Loucy (cell line): Measurements from ENCODE around the gene MPDU1.

Source experiments
- H2AFZ ChIP-seq: fragments of 200-600 bp; sonication (generic); 2 replicates; pipeline ENCODE4 v1.6.0; 2016; ENCODE audit warnings: antibody characterized with exemption, mild to moderate bottlenecking, low read length, moderate library complexity
- H3F3A ChIP-seq: fragments of 200-600 bp; 2 replicates; pipeline ENCODE4 v1.6.0; 2016; ENCODE audit warnings: antibody characterized with exemption, low read depth, mild to moderate bottlenecking
- H3K27me3 ChIP-seq: fragments of 200-600 bp; sonication (generic); 2 replicates; pipeline ENCODE4 v1.6.1; 2014; ENCODE audit warnings: low read length, mild to moderate bottlenecking; ENCODE audit not compliant: insufficient read depth, poor library complexity, severe bottlenecking
- H3K36me3 ChIP-seq: fragments of 200-600 bp; sonication (generic); 2 replicates; pipeline ENCODE4 v1.6.1; 2016; ENCODE audit warnings: low read length; ENCODE audit not compliant: insufficient read depth
- H3K4me1 ChIP-seq: fragments of 200-600 bp; sonication (generic); 2 replicates; pipeline ENCODE4 v1.5.1; 2014; ENCODE audit warnings: low read length, mild to moderate bottlenecking; ENCODE audit not compliant: insufficient read depth, poor library complexity, severe bottlenecking
- H3K4me2 ChIP-seq: fragments of 200-600 bp; sonication (generic); 2 replicates; pipeline ENCODE4 v1.6.0; 2014; ENCODE audit warnings: antibody characterized with exemption, low read length, low read depth, mild to moderate bottlenecking; ENCODE audit not compliant: poor library complexity, severe bottlenecking
- H3K4me3 ChIP-seq: fragments of 200-600 bp; sonication (generic); 2 replicates; pipeline ENCODE4 v1.5.1; 2014; ENCODE audit warnings: low read length, mild to moderate bottlenecking, mixed read lengths; ENCODE audit not compliant: poor library complexity, severe bottlenecking
- H3K79me2 ChIP-seq: fragments of 200-600 bp; sonication (generic); 2 replicates; pipeline ENCODE4 v1.6.1; 2014; ENCODE audit warnings: low read length; ENCODE audit not compliant: insufficient read depth
- H3K9ac ChIP-seq: fragments of 200-600 bp; sonication (generic); 2 replicates; pipeline ENCODE4 v1.6.0; 2014; ENCODE audit warnings: mild to moderate bottlenecking, low read depth, low read length, moderate library complexity; ENCODE audit not compliant: poor library complexity, severe bottlenecking
- H3K9me2 ChIP-seq: fragments of 200-600 bp; sonication (generic); replicated peaks from 2 replicates; pipeline ENCODE4 v1.6.1; 2016; ENCODE audit warnings: low read depth, low read length, mixed read lengths
- H3K9me3 ChIP-seq: fragments of 200-600 bp; sonication (generic); 2 replicates; pipeline ENCODE4 v1.6.1; 2014; ENCODE audit warnings: mild to moderate bottlenecking, antibody characterized with exemption, low read length, low read depth; ENCODE audit not compliant: insufficient read depth
- H4K20me1 ChIP-seq: fragments of 200-600 bp; sonication (generic); 2 replicates; pipeline ENCODE4 v1.6.0; 2014; ENCODE audit warnings: antibody characterized with exemption, low read length, mild to moderate bottlenecking; ENCODE audit not compliant: insufficient read depth, poor library complexity, severe bottlenecking
- CTCF ChIP-seq: fragments of 200-600 bp; sonication (generic); conservative IDR thresholded peaks from 2 replicates; pipeline ENCODE4 v1.5.1; 2014; ENCODE audit warnings: mild to moderate bottlenecking, antibody characterized with exemption, low read length
- EZH2phosphoT487 ChIP-seq: fragments of 200-600 bp; IDR thresholded peaks from 2 replicates; pipeline ENCODE4 v1.6.1; 2018; ENCODE audit warnings: antibody characterized with exemption, mild to moderate bottlenecking, moderate library complexity, borderline replicate concordance

Gene MPDU1

GRCh38 chr17:7589204-7589868 lies 5.7 kb downstream of the MPDU1 start:
- no peak for TF ChIP-seq CTCF
- no peak for TF ChIP-seq EZH2phosphoT487
- no peaks in the 10 kb centered on the region for H4K20me1 ChIP-seq
- no peak overlapping the region for H3K9ac ChIP-seq
- H3K79me2 ChIP-seq, result peaks cover 20% of the 10 kb centered on the region
- no peak overlapping the region for H3K4me3 ChIP-seq
- peaks cover 38% of the 10 kb centered on the region; the same call in 1 of the 2 replicates for H3K36me3 ChIP-seq
- H3F3A ChIP-seq, result no peaks in the 10 kb centered on the region
- no peak overlapping the region for H2AFZ ChIP-seq
- H3K9me2 ChIP-seq, result no peaks in the 10 kb centered on the region
- H3K4me2 ChIP-seq, result no peak overlapping the region
- H3K9me3 ChIP-seq, result no peaks in the 10 kb centered on the region
- peaks cover 6% of the 10 kb centered on the region for H3K4me1 ChIP-seq
- H3K27me3 ChIP-seq, result no peaks in the 10 kb centered on the region

DNA sequence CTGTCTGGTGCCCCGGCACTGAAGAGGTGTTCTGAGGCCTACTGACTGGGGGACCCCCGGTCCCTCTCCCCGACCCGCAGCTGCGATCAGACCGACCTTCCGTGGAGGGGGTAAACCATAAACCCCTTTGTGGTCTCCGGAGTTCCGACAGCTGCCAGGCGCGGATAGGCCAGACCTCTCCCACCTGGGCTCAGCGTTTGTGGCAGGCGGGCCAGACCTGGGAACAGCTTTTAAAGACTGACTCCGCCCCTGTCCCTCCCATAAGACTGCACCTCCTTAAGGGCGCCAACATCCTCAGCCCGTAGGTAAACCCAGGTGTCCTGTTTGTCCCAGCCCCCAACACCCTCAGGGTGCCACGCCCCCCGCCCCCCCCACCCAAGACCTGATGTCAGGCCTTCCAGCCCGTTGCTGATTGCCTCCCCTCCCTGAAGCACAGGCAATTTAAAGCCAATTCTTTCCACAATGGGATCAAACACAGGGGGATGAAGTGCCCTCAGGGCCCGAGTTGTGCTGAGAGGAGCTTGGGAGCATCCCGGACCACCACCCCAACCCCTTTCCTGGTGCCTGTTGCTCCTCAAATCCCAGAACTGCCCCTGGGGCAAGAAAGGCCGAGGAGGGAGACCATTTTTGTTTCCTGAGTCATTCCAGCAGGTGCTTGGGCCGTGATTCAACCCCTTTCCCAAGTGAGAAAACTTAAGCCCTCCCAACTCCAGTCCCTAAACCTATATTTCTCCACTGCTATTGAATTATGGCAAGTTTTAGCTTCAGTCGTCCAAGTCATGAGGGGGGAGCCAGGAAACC lies 6.4 kb downstream of the MPDU1 start, which contains the start of gene SOX15:
Gene SOX15 (minus strand): TSS at position 204 of the 801 bp plus-strand sequence. CDS start 418 bp downstream, outside the sequence.
- no peak within 1 kb of the TSS for H2AFZ ChIP-seq
- H3K9me3 ChIP-seq, result no peaks in the 10 kb centered on the region
- H3F3A ChIP-seq, result no peaks in the 10 kb centered on the region
- H3K36me3 ChIP-seq, result peaks cover 43% of the 10 kb centered on the region; the same call in 1 of the 2 replicates
- no peaks in the 10 kb centered on the region for H3K27me3 ChIP-seq
- no peak within 1 kb of the TSS for H3K4me2 ChIP-seq
- H3K4me3 ChIP-seq, result no peak within 1 kb of the TSS
- peaks cover 13% of the 10 kb centered on the region; the same call in 1 of the 2 replicates for H3K79me2 ChIP-seq
- TF ChIP-seq CTCF, result no peak
- H3K9ac ChIP-seq, result no peak within 1 kb of the TSS
- H3K4me1 ChIP-seq, result no peaks in the 10 kb centered on the region
- no peaks in the 10 kb centered on the region for H4K20me1 ChIP-seq
- no peaks in the 10 kb centered on the region for H3K9me2 ChIP-seq

DNA sequence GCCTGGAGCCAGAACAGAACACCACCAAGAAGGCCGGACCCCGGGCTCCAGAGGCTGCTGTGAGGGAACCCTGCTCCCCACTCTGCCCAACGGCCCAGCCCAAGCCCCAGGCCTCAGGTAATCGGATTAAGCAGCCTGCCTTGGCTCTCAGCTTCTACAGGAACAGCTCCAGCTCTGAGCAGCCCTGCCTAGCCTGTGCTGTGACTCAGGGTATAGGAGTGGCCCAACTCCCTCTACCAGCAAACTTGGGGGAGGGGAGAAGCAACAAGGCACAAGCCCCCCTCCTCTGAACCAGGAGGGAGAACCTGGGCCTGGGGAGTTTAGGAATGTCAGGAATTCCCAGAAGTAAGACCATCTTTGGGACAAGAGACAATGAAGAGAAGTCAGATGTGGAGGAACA lies 7.1 kb downstream of the MPDU1 start:
- no peaks in the 10 kb centered on the region for H4K20me1 ChIP-seq
- H3K27me3 ChIP-seq, result no peaks in the 10 kb centered on the region
- no peaks in the 10 kb centered on the region for H3K9me3 ChIP-seq
- H2AFZ ChIP-seq, result no peak overlapping the region
- H3K9me2 ChIP-seq, result no peaks in the 10 kb centered on the region
- H3K4me3 ChIP-seq, result no peak overlapping the region
- H3K79me2 ChIP-seq, result peaks cover 7% of the 10 kb centered on the region; the same call in 1 of the 2 replicates
- peaks cover 49% of the 10 kb centered on the region; the same call in 1 of the 2 replicates for H3K36me3 ChIP-seq
- no peaks in the 10 kb centered on the region for H3F3A ChIP-seq
- H3K4me1 ChIP-seq, result no peaks in the 10 kb centered on the region
- no peak for TF ChIP-seq CTCF
- no peak for TF ChIP-seq EZH2phosphoT487
- H3K9ac ChIP-seq, result no peak overlapping the region
- no peak overlapping the region for H3K4me2 ChIP-seq
